ENCODE results near the gene TTLL13.

Gene TTLL13

GRCh38 chr15:90249203-90249863, at the start of gene TTLL13:
Gene TTLL13 (plus strand): TSS chr15:90249556. CDS start chr15:90250631, 1,075 bp downstream.
- peak; percentile 94 for DNase-seq

- DNase-seq: no peak
These were observed 48.7 kb upstream of the TTLL13 start for GRCh38 chr15:90200534-90201129.

GRCh38 chr15:90201130-90201943, 48.0 kb upstream of the TTLL13 start, which contains the start of gene SEMA4B:
Gene SEMA4B (plus strand): TSS chr15:90201330. CDS start chr15:90201579, 249 bp downstream.
- DNase-seq: peak; percentile 93

- DNase-seq: no peak
These were observed 47.4 kb upstream of the TTLL13 start for GRCh38 chr15:90201944-90202375.

GRCh38 chr15:90202929-90203328, 46.4 kb upstream of the TTLL13 start:
- DNase-seq: no peak

- DNase-seq: no peak
These were observed 45.9 kb upstream of the TTLL13 start for GRCh38 chr15:90203473-90203872.

GRCh38 chr15:90203922-90204321, 45.4 kb upstream of the TTLL13 start:
- peak; percentile 62 for DNase-seq

GRCh38 chr15:90205050-90205848, 44.1 kb upstream of the TTLL13 start:
- DNase-seq: no peak

- no peak for DNase-seq
These were observed 43.5 kb upstream of the TTLL13 start for GRCh38 chr15:90205886-90206285.

- no peak for DNase-seq
These were observed 42.1 kb upstream of the TTLL13 start for GRCh38 chr15:90207252-90207651.

- no peak for DNase-seq
These were observed 41.0 kb upstream of the TTLL13 start for GRCh38 chr15:90208356-90208755.

GRCh38 chr15:90209591-90209990, 39.8 kb upstream of the TTLL13 start:
- DNase-seq: no peak

GRCh38 chr15:90210593-90210992, 38.8 kb upstream of the TTLL13 start:
- DNase-seq: no peak

GRCh38 chr15:90211009-90211408, 38.3 kb upstream of the TTLL13 start:
- no peak for DNase-seq

GRCh38 chr15:90211440-90212143, 37.8 kb upstream of the TTLL13 start:
- DNase-seq: no peak

- no peak for DNase-seq
These were observed 36.9 kb upstream of the TTLL13 start for GRCh38 chr15:90212221-90213098.

- DNase-seq: no peak
These were observed 36.1 kb upstream of the TTLL13 start for GRCh38 chr15:90213122-90213817.

GRCh38 chr15:90213818-90214204, 35.5 kb upstream of the TTLL13 start:
- no peak for DNase-seq

GRCh38 chr15:90214553-90215196, 34.7 kb upstream of the TTLL13 start:
- no peak for DNase-seq
